NCI-H1048 (cell line): ENCODE measurements around the gene LHFPL3.
A peak's percentile ranks its signal among the peaks of the same experiment; 100 is the strongest.
"Not testable (repeated sequence)": the region's sequence is repeated elsewhere in the genome, so short reads cannot be mapped to it uniquely, and the experiment has no call there.

Experiments used
- DNase-seq: peaks from one replicate; lab custom pipeline; 2025; lab: John Stamatoyannopoulos, UW

Gene LHFPL3

DNA sequence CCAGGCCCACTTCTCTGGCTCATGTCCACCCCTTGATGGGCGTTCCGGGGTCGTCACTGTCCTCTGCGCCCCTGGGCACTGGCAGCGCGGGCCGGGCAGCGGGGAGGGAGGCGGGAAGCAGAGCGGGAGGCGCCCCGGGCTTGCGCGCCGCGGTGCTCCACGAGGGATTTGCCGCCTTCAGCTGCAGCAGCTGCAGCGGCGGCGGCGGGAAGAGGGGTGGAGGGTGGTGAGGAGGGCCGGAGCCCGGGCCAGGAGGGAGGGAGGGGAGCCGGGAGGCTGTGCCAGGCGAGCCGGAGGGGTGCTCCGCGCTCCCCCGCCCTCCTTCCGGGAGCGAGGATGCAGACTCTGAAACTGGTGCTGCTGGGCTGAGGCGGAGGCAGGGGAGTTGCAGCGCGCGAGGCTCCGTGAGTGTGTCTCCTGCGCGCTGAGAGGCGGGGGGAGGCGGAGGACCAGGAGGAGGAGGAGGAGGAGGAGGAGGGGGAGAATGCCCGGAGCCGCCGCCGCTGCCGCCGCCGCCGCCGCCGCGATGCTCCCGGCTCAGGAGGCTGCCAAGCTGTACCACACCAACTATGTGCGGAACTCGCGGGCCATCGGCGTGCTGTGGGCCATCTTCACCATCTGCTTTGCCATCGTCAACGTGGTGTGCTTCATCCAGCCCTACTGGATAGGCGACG lies at the start of gene LHFPL3:
TSS of gene LHFPL3 (plus strand) at position 308 of the 674 bp plus-strand sequence.
- DNase-seq = no peak

DNA sequence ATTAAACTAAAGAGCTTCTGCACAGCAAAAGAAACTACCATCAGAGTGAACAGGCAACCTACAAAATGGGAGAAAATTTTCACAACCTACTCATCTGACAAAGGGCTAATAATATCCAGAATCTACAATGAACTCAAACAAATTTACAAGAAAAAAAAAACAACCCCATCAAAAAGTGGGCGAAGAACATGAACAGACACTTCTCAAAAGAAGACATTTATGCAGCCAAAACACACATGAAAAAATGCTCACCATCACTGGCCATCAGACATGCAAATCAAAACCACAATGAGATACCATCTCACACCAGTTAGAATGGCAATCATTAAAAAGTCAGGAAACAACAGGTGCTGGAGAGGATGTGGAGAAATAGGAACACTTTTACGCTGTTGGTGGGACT lies 46.7 kb upstream of the LHFPL3 start:
- DNase-seq = not testable (repeated sequence)

DNA sequence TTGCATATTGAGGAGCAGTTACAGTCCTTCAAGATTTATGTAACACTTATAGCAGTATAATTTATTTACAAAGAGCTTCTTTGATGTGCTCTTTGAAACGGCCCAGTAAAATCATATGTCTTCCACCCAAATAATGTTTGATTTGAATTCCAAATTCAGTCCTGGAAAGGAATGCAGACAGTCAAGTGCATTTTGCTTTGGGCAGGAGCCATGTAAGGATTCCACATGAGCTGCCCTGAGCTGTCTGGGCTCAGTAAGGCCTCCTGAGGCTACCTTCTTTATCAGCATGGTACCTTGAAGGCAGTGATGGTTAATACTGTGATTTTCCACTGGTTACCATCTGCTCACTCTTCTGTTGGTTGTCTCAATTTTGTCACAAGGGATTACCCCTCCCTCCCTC lies 41.6 kb upstream of the LHFPL3 start:
- DNase-seq = no peak

DNA sequence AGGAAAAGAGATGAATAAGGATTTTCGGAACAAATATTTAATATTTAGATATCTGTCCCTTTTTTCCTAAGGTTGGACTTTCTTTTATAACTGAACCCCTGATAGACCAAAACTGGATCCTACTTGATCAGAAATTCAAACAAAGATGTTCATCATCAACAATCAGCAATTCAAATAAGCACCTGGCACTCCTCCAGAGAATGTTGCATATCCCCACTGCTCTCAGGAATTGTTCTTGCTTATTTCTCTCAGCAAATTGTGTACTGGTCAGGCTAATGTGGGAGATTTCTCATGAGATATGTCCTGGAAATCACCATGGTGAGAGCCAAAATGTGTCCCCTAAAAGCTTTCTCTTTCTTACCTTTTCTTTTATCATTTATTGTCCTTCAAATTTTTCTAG lies 40.3 kb upstream of the LHFPL3 start:
- DNase-seq = peak; percentile 18

DNA sequence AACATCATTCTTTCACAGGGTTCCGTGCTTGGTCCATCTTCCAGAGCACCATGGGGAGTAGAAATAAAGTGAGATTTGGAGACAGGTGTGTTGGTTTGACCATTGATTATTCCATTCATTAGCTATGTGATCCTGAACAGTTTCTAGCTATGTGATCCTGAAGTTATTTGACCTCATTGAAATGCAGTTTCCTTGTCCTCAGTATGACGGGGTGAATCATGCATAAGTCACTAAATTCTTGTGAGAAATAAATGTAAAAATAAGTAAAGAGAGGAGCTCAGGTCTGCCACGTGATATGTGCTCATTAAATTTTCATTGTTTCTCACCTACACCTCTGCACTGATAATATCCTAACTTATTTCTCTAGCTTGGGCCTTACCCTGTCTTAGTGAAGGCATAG lies 34.1 kb upstream of the LHFPL3 start:
- DNase-seq = no peak

DNA sequence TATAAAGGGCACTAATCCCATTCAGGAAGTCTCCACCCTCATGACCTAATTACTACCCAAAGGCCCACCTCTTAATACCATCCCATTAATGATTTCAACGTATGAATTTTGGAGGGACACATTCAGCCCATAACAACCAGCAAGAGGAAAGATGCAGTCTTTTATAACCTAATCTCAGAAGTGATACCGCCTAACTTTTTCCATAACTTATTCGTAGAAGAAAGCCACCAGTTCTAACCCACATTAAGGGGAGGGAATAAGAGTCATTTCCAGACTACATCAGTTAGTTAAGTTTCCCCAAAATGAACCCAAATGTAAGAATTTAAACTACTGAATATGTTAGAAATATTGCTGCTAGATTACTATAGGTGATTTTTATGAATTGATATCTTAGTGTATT lies 32.1 kb upstream of the LHFPL3 start:
- DNase-seq = no peak

DNA sequence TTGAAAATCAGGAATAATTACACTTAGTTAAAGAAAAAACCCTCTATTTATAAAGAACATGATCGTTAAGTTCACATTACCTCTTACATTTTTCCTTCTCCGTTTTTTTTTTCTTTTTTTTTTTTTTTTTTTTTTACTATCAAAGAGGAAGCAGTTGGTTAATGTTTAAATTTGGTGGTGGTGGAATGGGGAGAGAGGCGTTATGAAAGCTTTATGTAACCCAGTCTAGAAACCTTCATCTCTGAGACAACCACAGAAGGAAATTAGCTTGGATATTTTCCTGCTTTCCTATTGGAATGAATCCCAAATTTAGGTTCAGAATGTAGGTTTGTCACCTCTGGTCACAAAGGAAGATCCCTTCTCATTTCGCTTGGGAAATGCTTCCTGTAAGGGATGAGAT lies 31.5 kb upstream of the LHFPL3 start:
- no peak for DNase-seq

DNA sequence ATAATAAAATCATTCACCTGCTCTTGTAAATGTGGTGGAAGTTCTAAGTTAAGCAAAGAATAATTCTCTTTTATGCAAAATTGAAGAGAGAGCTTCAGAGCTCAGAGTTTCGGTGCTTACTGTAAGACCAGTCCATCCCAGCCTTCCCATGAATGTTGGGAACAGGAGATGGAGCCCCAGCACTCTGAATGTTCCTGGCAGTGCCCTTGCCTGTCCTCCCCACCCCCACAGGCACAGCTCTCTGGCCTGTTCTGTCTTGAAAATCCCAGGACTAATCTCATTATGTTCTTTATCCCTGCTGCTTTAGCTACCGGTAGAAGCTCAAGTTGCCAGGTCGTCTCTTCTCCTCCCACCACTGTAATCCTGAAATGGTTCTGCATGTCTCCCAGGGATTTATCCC lies 29.1 kb upstream of the LHFPL3 start:
- no peak for DNase-seq

DNA sequence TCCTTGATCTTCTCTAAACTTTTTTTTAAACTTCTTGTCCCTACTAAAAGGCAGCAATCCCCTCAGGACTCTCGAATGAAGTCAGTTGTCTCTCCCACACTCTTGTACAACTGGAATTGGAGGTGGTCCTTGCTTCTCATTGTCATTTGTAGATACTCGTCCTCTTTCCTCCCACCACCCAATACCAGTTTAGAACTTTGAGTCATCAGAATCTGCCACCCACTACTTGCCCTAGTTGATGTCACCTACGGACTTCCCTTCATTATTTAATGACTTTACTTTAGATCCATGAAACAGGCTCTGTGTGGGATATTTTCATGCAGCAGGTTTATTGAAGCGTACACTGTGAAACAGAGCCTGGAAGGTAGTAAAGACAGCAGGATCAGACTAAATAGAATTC lies 28.6 kb upstream of the LHFPL3 start:
- DNase-seq = no peak

DNA sequence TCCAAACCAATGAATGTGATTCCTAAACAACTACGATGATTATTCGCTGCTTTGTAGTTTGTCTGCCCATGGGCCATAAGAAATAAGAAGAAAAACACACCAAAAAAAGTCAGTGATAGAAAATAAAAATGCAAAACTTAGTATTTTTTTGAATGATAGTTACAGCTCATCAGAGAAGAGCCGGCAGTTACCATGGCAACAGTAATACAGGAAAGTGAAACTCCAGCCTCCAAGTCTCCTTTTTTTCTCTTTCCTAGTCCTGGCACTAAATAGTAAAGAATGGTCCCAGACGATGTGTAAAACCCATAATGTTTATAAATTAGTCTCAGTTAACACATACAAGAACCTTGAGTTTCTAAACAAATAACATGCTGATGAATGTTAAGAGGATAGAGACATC lies 21.6 kb upstream of the LHFPL3 start:
- no peak for DNase-seq

DNA sequence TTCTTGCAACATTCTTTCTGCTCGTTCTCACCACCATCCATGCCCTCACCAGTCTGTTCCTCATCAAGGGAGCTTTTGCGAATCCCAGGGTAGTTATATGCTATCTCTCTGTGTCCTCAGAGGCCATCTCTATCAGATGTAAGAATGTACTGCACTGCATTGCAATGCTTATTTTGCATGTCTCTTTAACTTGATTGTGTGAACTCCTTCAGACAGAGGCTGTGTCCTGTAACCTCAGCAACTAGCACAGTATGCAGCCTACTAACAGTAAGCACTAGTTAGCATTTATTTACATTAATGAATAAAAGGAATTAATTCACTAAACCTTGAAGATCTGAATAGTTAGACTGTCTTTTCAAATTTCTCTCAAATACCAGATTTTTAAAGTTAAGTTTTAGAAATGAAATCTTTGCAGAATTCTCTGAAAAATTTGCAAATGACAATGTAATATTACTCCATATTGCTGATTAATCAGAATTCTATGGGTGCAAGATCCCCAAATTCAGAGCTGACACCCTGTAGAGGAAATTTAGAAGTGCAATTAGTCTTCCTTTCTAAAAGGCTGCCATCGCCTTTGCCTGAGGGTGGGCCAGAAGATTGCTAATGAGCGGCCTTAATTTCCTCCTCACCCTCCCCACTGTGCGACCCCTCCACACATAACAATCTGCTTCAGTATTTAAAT lies 10.3 kb upstream of the LHFPL3 start:
- no peak for DNase-seq

DNA sequence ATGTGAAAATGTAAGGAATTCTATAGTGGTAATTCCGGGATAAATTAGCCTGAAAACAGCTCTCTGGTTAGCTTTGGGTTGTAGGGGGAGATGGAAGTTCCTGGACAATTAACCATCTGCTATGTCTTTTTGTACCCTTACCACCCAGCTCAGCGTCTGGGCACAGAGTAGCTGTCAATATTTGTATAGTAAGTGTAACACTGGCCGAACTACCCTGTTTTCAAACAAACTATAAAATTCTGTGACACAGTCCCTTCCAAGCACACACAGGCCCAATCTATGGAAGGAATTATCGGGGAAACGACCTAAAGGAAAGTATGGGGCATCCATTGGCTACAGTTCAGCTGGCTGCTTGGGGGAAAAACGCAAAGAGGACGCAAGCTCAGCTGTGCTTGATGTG lies 869 bp upstream of the LHFPL3 start:
- no peak for DNase-seq

DNA sequence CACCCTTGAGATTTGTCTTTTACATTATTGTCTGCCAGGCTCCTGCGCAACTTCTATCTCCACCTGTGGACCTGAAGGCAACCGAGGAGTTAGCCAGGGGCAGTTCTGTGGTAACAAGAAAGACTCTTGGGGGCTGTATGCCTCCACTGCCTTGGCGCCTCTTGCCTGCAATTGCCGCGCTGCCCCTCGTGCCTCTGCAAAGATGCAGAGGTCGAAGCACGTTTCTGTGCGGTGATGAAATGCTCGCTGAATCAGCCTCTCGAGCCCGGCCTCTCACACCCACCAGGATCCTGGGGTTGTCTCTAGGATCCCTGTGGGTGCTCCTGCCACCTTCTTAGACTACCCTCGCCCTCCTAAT lies 486 bp upstream of the LHFPL3 start:
- DNase-seq = no peak

DNA sequence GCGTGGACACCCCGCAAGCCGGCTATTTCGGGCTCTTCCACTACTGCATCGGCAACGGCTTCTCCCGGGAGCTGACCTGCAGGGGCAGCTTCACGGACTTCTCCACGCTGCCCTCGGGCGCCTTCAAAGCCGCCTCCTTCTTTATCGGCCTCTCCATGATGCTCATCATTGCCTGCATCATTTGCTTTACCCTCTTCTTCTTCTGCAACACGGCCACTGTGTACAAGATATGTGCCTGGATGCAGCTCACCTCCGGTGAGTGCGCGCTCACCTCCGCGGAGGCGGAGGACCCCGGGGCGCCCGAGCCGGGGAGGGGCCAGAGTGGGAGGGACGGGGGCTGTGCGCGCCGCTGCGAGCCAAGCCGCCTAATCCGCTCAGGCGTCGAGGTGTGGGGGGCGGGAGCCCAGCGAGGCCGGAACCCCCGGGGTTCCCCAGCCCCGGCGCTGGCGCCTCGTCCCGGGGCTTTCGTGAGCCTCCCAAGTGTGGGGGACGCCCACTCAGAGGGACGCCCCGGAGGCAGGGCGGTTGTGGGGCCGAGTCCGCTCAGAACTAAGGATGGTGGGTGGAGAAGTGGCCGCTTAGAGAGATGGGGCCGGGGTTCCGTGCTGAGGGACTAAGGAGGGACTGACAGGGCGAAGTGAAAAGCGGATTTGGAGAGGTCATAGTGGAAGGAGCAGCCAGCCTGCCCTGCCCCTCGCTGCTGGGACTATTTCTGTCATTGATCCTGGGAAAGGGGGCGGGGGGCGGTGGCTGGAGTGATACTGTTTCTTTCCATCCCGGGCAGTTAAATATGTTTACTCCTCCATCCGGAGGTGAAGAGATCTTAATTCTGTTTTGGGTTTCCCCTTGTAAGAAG lies 795 bp downstream of the LHFPL3 start:
- no peak for DNase-seq

DNA sequence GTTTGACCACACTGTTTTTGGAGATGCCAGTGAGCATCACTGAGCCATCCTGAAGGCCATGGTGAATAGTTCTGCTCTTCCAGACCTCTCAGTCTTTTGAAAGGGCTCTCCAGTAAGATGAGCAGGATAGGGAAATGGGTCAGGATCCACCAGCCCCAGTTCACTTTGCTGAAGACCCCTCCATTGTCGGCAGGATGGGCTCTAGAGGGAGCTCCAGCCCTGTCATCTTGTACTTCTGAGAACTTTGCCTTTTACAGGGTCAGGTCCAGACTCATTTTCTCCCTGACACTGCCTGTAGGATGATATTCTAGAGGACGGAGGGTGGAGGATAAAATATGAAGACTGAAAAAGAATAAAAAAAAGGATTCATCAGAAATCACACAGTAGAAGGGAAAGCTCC lies 13.1 kb downstream of the LHFPL3 start:
- no peak for DNase-seq

DNA sequence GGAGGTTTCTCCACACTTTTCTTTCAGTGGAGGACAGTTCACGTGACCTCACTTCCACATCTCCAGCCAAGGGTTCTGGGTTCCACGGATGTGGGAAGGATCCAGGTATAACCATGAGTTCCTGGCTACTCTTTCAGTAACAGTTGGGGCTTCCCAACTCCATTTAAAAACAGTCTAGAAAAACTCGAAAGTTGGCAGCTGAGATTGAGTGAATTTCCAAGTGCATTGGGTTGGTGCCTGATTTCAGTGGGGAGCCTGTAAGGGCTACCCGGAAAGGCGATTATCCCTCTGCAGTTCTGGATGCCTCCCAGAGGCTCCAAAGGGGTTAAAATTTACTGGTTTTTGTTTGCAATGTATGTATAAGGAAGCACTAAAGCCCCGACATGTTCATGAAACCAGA lies 24.3 kb downstream of the LHFPL3 start:
- no peak for DNase-seq

DNA sequence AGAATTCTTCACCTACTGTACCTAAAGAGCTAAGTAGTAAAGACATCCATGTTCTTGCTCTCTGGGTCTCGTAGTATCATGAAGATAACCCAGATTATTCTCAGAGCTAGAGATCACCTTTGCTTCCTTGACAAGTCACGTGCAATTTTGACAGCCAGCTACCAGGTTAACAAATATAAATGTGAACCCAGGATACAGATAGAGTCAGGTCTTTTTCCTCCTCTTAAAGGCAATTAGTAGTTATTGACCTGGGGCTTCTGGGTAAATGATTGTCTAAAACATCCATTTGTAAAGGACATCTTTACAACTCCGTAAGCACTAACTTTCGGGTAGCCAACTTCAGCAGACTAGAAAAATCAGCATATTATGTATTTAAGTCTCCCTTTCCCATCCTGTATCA lies 28.8 kb downstream of the LHFPL3 start:
- no peak for DNase-seq

DNA sequence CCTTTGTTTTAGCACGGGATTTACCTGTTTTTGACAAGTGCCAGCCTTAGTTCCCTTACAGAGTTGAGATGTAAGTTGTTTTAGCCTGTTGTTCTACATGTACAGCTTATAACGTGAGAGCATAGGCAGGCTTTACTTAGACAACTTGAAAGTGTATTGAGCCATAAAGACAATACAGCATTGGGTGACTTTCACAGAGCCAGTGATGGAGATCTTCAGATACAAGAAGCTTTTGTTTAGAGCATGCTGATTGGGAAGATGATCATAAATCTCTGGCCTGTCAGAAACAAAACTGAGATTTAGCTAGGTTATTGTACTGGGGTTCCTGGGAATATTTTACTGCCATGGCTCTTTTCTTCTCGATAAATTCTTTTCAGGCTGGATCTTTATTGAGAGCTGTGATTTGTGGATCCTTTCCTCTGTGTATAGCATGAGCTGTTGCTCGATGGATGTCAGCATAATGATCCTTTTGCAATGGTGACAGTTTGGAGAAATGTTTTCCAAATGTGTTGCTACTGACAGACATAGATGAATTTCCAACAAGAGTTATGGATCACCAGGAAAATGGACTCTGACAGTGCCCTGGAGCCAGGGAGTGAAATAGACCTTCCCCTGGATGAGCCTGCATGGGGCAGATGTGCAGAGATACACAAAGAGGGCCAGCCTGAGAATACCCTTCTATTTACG lies 30.2 kb downstream of the LHFPL3 start:
- no peak for DNase-seq

DNA sequence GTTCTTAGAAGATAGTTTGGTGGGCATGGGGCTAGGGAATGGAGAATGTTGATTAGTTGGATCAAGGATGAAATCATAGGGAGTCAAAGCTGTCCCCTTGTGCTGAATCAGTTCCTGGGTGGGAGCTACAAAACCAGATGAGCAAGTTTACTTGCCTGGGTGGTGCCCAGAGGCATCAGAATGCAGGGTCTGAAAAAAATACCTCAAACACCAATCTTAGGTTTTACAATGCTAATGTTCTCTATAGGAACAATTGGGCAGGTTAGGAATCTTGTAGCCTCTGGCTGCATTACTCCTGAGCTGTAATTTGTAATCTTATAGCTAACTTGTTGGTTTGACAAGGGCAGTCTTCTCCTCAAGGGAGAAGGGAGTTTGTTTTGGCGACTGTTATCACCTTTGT lies 34.4 kb downstream of the LHFPL3 start:
- DNase-seq = no peak

DNA sequence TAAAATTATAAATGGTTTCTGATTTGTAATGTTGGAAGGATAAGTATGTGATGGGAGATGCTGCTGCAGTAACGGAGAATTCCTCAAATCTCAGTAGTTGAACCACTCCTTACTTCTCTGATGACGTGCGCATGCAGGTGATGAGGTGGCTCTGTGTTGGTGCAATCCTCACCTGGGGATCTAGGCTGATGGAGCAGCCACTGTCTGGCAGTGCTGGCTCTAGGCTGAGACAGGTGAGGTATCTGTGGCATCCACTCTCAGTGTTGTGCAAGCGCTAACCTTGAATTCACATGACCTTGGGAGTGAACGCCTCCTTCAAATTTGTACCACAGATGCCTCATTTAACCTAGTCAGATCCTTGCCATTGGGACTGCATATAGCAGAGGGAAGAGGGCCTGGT lies 35.0 kb downstream of the LHFPL3 start:
- DNase-seq = no peak

DNA sequence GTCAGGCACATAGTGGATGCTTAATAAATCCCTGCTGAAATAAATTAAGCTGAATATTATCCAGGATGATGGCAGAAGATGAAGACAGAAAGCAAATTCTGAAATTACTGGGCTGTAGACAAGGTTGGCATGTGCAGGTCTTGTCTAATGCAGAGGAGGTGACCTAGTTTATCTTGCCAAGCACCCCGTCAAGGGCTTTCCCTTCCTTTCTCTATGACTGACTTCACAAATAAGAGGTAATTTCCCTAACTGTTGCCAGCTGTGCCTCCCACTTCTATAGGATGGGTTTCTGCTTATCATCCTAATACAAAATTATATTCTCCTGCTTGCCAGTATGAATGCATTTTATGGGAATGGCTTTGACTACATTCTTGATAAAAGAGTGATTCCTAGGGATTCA lies 38.0 kb downstream of the LHFPL3 start:
- DNase-seq = no peak

DNA sequence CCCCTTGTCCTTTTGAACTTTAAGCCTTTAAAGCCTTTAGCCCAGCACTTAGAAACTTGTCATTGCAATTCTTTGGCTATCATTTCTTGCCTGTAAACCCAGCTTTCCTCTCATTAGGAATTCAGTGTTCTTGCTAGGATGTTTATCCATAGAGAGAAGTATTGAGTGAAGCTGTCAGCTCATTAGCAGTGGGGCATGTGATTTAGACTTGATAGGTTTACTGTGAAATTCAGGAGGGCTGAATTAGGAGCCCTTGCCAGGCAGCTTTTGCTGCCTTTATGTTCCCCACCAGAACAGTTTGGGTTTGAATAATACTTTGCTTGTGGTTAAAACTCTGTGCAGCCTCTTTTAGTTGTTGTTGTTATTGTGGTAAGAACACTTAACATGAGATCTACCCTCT lies 39.5 kb downstream of the LHFPL3 start:
- DNase-seq = no peak
